ENCODE data around the gene STRADB.
A peak's percentile ranks its signal among the peaks of the same experiment; 100 is the strongest.
"Not testable (repeated sequence)": the region's sequence is repeated elsewhere in the genome, so short reads cannot be mapped to it uniquely, and the experiment has no call there.

STRADB gene

GRCh38 chr2:201451292-201452057, at the start of gene STRADB, which contains the start of gene TRAK2:
TSS of gene STRADB (plus strand) at chr2:201451740. CDS start at chr2:201454841, 3,101 bp downstream.
TSS of gene TRAK2 (minus strand) at chr2:201451458. CDS start at chr2:201420507, 30,951 bp downstream.
- peak; percentile 97 for DNase-seq (ENCODE audit: low spot score)

- DNase-seq (ENCODE audit: low spot score) = no peak
These were observed 49.7 kb upstream of the STRADB start for GRCh38 chr2:201401815-201402214.

- peak; percentile 56 for DNase-seq (ENCODE audit: low spot score)
These were observed 48.6 kb upstream of the STRADB start for GRCh38 chr2:201402651-201403562.

GRCh38 chr2:201403880-201404279, 47.7 kb upstream of the STRADB start:
- peak; percentile 64 for DNase-seq (ENCODE audit: low spot score)

GRCh38 chr2:201404699-201405280, 46.8 kb upstream of the STRADB start:
- peak; percentile 33 for DNase-seq (ENCODE audit: low spot score)

- peak; percentile 46 for DNase-seq (ENCODE audit: low spot score)
These were observed 45.4 kb upstream of the STRADB start for GRCh38 chr2:201406077-201406662.

GRCh38 chr2:201407265-201407664, 44.3 kb upstream of the STRADB start:
- no peak for DNase-seq (ENCODE audit: low spot score)

GRCh38 chr2:201408931-201409330, 42.6 kb upstream of the STRADB start:
- no peak for DNase-seq (ENCODE audit: low spot score)

- no peak for DNase-seq (ENCODE audit: low spot score)
These were observed 40.1 kb upstream of the STRADB start for GRCh38 chr2:201411421-201411820.

GRCh38 chr2:201413143-201413542, 38.4 kb upstream of the STRADB start:
- no peak for DNase-seq (ENCODE audit: low spot score)

- DNase-seq (ENCODE audit: low spot score) = no peak
These were observed 38.0 kb upstream of the STRADB start for GRCh38 chr2:201413552-201413951.

GRCh38 chr2:201414099-201415023, 37.2 kb upstream of the STRADB start:
- no peak for DNase-seq (ENCODE audit: low spot score)

- no peak for DNase-seq (ENCODE audit: low spot score)
These were observed 36.4 kb upstream of the STRADB start for GRCh38 chr2:201415149-201415548.

- no peak for DNase-seq (ENCODE audit: low spot score)
These were observed 32.4 kb upstream of the STRADB start for GRCh38 chr2:201419057-201419635.

- no peak for DNase-seq (ENCODE audit: low spot score)
These were observed 31.6 kb upstream of the STRADB start for GRCh38 chr2:201419986-201420385.

GRCh38 chr2:201420442-201421113, 31.0 kb upstream of the STRADB start:
- DNase-seq (ENCODE audit: low spot score) = peak; percentile 90

GRCh38 chr2:201425952-201426351, 25.6 kb upstream of the STRADB start:
- DNase-seq (ENCODE audit: low spot score) = no peak

GRCh38 chr2:201428366-201428765, 23.2 kb upstream of the STRADB start:
- not testable (repeated sequence) for DNase-seq (ENCODE audit: low spot score)

GRCh38 chr2:201429835-201430234, 21.7 kb upstream of the STRADB start:
- DNase-seq (ENCODE audit: low spot score) = not testable (repeated sequence)

- not testable (repeated sequence) for DNase-seq (ENCODE audit: low spot score)
These were observed 21.2 kb upstream of the STRADB start for GRCh38 chr2:201430322-201430721.

All from kidney tubule cell (primary cell).